HepG2 (cell line): ENCODE measurements around the gene TAF9B. TPM values are rescaled to one million over a fixed set of nuclear protein-coding genes. Genes with fewer than 3 reads are reported as not detected.

Experiments
- ARNTL ChIP-seq: sonication (generic); formaldehyde crosslinking; IDR thresholded peaks from 2 replicates; pipeline ENCODE4 v1.4.0; 2020; ENCODE audit warnings: mild to moderate bottlenecking, missing genetic modification reagents
- BHLHE40 ChIP-seq: IDR thresholded peaks from 2 replicates; pipeline ENCODE4 v1.6.1; 2011; ENCODE audit warnings: low read length, improper control_type of control experiment
- MYNN ChIP-seq: sonication (generic); formaldehyde crosslinking; IDR thresholded peaks from 2 replicates; pipeline ENCODE4 v1.4.0; 2020; ENCODE audit warnings: mild to moderate bottlenecking, low read depth, missing genetic modification reagents
- NFKB2 ChIP-seq: sonication (generic); formaldehyde crosslinking; IDR thresholded peaks from 2 replicates; pipeline ENCODE4 v1.4.0; 2020; ENCODE audit warnings: missing genetic modification reagents, borderline replicate concordance
- NKX3-1 ChIP-seq: sonication (generic); formaldehyde crosslinking; IDR thresholded peaks from 2 replicates; pipeline ENCODE4 v1.5.0; 2020; ENCODE audit warnings: missing genetic modification reagents
- PHF8 ChIP-seq: sonication (generic); formaldehyde crosslinking; IDR thresholded peaks from 2 replicates; pipeline ENCODE4 v1.5.0; 2020; ENCODE audit warnings: missing genetic modification reagents
- PRPF4 ChIP-seq: fragments of 200-400 bp; formaldehyde crosslinking; IDR thresholded peaks from 2 replicates; pipeline ENCODE4 v1.6.1; 2016; ENCODE audit warnings: low read length, low read depth; ENCODE audit not compliant: poor library complexity, severe bottlenecking
- RXRB ChIP-seq: IDR thresholded peaks from 2 replicates; pipeline ENCODE4 v1.6.1; 2016; ENCODE audit warnings: borderline replicate concordance, missing genetic modification reagents, missing compliant biosample characterization
- SNAI1 ChIP-seq: sonication (generic); formaldehyde crosslinking; IDR thresholded peaks from 2 replicates; pipeline ENCODE4 v1.5.0; 2020; ENCODE audit warnings: mild to moderate bottlenecking, missing genetic modification reagents, borderline replicate concordance
- THAP11 ChIP-seq: IDR thresholded peaks from 2 replicates; pipeline ENCODE4 v1.6.1; 2016; ENCODE audit warnings: missing biosample characterization, missing genetic modification reagents
- TOPORS ChIP-seq: sonication (generic); formaldehyde crosslinking; IDR thresholded peaks from 2 replicates; pipeline ENCODE4 v1.8.0; 2023; ENCODE audit warnings: mild to moderate bottlenecking, missing genetic modification reagents
- ZBTB8A ChIP-seq: sonication (generic); formaldehyde crosslinking; IDR thresholded peaks from 2 replicates; pipeline ENCODE4 v1.4.0; 2020; ENCODE audit warnings: mild to moderate bottlenecking, low read depth, missing genetic modification reagents, borderline replicate concordance
- ZNF232 ChIP-seq: sonication (generic); formaldehyde crosslinking; IDR thresholded peaks from 2 replicates; pipeline ENCODE4 v1.4.0; 2020; ENCODE audit warnings: missing genetic modification reagents, borderline replicate concordance
- ZNF30 ChIP-seq: sonication (generic); formaldehyde crosslinking; IDR thresholded peaks from 2 replicates; pipeline ENCODE4 v1.5.0; 2020; ENCODE audit warnings: mild to moderate bottlenecking, missing genetic modification reagents
- ZNF468 ChIP-seq: sonication (generic); formaldehyde crosslinking; IDR thresholded peaks from 2 replicates; pipeline ENCODE4 v1.8.0; 2022; ENCODE audit warnings: mild to moderate bottlenecking, moderate library complexity, missing genetic modification reagents
- ZNF484 ChIP-seq: sonication (generic); formaldehyde crosslinking; IDR thresholded peaks from 2 replicates; pipeline ENCODE4 v1.5.1; 2020; ENCODE audit warnings: mild to moderate bottlenecking, low read depth, missing genetic modification reagents, borderline replicate concordance
- ZNF549 ChIP-seq: sonication (generic); formaldehyde crosslinking; IDR thresholded peaks from 2 replicates; pipeline ENCODE4 v1.5.0; 2020; ENCODE audit warnings: missing genetic modification reagents
- polyA plus RNA-seq, 8 experiments: library from polyadenylated mRNA; depleted of rRNA in 3 of 8; stranded (reverse) in 7 of 8; unstranded in 1 of 8; fragments of >200 nt; fragmentation: Illumina TruSeq in 4 of 8; extraction: Trizol in 4 of 8; gene quantifications; 2 replicates each; pipeline versions ENCODE4 v1.2.1 to v1.2.3, GENCODE V29; 2011 to 2016; ENCODE audit warnings: low read depth in 4 of 8, missing spikeins in 1 of 8, mixed read lengths in 1 of 8; ENCODE audit not compliant: insufficient read depth in 1 of 8
- total RNA-seq, 5 experiments: library from RNA; depleted of rRNA; stranded (reverse); fragments of >200 nt; fragmentation: Illumina TruSeq; extraction: Trizol; gene quantifications; 2 replicates each; pipeline ENCODE4 v1.2.3, GENCODE V29; 2016; ENCODE audit warnings: low read depth in 1 of 5
- TF ChIP-seq, protein P1 (sequence below): sonication (generic); formaldehyde crosslinking; IDR thresholded peaks from 2 replicates; pipeline ENCODE4 v1.4.0; 2020; ENCODE audit warnings: missing genetic modification reagents
- TF ChIP-seq, protein P2 (sequence below): sonication (generic); formaldehyde crosslinking; conservative IDR thresholded peaks from 2 replicates; pipeline ENCODE4 v1.4.0; 2020; ENCODE audit warnings: missing genetic modification reagents
- TF ChIP-seq, protein P3 (sequence below): sonication (generic); formaldehyde crosslinking; IDR thresholded peaks from 2 replicates; pipeline ENCODE4 v1.4.0; 2020; ENCODE audit warnings: missing genetic modification reagents, borderline replicate concordance

TAF9B gene
- total and polyA plus RNA-seq, 2 of the 13 experiments (the other 11 are each of a cell fraction or from before 2014, with no cell fraction given), result 10.8 to 15.2 TPM

DNA sequence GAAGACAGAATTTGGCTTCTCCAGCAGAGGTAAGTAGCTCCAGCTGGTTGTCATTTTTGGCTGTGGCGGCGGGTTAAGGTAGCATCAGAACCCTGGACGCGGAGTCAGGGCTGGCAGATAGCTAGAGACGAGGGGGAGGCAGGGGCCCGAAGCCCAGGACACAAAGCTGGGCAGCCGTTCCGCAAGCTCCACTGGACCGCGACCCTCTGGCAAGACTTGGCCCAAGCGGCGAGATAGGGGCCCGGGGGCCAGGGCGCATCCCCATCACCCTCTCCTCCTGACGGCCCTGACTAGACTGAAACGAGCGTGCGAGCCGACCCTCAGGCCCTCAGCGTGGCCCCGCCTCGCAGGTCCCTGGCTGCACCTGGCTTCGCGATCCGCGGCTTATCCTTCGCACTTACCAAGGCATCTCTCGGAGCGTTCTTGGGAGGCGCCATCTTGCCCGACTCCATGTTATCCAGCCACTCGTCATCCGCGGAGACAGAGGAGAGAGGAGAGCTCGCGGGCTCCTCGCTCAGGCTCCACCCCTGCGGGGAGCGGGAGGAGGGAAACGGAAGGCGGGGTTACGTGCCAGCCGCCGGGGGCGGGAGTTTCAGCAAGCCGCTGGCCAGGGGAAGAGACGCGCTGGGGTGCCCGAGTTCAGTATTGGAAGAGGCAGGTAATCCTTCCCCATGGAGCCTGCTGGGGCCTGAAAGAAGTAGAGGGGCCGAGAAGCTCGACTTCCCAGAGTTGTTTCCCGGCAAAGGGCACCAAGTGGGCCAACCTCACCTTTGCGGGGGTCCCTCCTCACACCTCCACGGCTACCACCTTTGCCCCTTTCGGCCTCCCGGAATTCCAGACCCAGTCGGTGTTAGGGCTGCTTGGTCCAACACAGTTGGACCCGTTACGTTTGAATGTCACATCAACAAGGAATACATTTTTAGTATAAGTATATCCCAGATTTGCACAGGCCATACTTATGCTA lies at the start of gene TAF9B (continued):
- TF ChIP-seq, protein P1, sequence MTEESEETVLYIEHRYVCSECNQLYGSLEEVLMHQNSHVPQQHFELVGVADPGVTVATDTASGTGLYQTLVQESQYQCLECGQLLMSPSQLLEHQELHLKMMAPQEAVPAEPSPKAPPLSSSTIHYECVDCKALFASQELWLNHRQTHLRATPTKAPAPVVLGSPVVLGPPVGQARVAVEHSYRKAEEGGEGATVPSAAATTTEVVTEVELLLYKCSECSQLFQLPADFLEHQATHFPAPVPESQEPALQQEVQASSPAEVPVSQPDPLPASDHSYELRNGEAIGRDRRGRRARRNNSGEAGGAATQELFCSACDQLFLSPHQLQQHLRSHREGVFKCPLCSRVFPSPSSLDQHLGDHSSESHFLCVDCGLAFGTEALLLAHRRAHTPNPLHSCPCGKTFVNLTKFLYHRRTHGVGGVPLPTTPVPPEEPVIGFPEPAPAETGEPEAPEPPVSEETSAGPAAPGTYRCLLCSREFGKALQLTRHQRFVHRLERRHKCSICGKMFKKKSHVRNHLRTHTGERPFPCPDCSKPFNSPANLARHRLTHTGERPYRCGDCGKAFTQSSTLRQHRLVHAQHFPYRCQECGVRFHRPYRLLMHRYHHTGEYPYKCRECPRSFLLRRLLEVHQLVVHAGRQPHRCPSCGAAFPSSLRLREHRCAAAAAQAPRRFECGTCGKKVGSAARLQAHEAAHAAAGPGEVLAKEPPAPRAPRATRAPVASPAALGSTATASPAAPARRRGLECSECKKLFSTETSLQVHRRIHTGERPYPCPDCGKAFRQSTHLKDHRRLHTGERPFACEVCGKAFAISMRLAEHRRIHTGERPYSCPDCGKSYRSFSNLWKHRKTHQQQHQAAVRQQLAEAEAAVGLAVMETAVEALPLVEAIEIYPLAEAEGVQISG (CRISPR knock-in tag), result peak; percentile 47; the same call in 1 of the 2 replicates
- TF ChIP-seq ARNTL (CRISPR knock-in tag) (no peak), ZNF549 (no peak), NFKB2 (CRISPR knock-in tag) (peak; percentile 52; the same call in 1 of the 2 replicates), ZNF232 (CRISPR knock-in tag) (no peak), BHLHE40 (no peak), SNAI1 (CRISPR knock-in tag) (no peak), ZBTB8A (no peak), ZNF484 (CRISPR knock-in tag) (no peak), ZNF468 (no peak), MYNN (no peak), THAP11 (no peak), NKX3-1 (no peak), RXRB (CRISPR knock-in tag) (peak; percentile 28; the same call in 1 of the 2 replicates), PHF8 (CRISPR knock-in tag) (peak; percentile 79), ZNF30 (CRISPR knock-in tag) (no peak), PRPF4 (no peak), TOPORS (CRISPR knock-in tag) (0 out of 2 replicates have a peak, but pooled peaks have one; percentile 43)
- TF ChIP-seq, protein P2, sequence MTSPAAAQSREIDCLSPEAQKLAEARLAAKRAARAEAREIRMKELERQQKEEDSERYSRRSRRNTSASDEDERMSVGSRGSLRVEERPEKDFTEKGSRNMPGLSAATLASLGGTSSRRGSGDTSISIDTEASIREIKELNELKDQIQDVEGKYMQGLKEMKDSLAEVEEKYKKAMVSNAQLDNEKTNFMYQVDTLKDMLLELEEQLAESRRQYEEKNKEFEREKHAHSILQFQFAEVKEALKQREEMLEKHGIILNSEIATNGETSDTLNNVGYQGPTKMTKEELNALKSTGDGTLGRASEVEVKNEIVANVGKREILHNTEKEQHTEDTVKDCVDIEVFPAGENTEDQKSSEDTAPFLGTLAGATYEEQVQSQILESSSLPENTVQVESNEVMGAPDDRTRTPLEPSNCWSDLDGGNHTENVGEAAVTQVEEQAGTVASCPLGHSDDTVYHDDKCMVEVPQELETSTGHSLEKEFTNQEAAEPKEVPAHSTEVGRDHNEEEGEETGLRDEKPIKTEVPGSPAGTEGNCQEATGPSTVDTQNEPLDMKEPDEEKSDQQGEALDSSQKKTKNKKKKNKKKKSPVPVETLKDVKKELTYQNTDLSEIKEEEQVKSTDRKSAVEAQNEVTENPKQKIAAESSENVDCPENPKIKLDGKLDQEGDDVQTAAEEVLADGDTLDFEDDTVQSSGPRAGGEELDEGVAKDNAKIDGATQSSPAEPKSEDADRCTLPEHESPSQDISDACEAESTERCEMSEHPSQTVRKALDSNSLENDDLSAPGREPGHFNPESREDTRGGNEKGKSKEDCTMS (CRISPR knock-in tag), result no peak
- TF ChIP-seq, protein P3, sequence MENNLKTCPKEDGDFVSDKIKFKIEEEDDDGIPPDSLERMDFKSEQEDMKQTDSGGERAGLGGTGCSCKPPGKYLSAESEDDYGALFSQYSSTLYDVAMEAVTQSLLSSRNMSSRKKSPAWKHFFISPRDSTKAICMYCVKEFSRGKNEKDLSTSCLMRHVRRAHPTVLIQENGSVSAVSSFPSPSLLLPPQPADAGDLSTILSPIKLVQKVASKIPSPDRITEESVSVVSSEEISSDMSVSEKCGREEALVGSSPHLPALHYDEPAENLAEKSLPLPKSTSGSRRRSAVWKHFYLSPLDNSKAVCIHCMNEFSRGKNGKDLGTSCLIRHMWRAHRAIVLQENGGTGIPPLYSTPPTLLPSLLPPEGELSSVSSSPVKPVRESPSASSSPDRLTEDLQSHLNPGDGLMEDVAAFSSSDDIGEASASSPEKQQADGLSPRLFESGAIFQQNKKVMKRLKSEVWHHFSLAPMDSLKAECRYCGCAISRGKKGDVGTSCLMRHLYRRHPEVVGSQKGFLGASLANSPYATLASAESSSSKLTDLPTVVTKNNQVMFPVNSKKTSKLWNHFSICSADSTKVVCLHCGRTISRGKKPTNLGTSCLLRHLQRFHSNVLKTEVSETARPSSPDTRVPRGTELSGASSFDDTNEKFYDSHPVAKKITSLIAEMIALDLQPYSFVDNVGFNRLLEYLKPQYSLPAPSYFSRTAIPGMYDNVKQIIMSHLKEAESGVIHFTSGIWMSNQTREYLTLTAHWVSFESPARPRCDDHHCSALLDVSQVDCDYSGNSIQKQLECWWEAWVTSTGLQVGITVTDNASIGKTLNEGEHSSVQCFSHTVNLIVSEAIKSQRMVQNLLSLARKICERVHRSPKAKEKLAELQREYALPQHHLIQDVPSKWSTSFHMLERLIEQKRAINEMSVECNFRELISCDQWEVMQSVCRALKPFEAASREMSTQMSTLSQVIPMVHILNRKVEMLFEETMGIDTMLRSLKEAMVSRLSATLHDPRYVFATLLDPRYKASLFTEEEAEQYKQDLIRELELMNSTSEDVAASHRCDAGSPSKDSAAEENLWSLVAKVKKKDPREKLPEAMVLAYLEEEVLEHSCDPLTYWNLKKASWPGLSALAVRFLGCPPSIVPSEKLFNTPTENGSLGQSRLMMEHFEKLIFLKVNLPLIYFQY (CRISPR knock-in tag), result no peak
